ENCODE measurements around the gene ERC1.

ERC1 gene

DNA sequence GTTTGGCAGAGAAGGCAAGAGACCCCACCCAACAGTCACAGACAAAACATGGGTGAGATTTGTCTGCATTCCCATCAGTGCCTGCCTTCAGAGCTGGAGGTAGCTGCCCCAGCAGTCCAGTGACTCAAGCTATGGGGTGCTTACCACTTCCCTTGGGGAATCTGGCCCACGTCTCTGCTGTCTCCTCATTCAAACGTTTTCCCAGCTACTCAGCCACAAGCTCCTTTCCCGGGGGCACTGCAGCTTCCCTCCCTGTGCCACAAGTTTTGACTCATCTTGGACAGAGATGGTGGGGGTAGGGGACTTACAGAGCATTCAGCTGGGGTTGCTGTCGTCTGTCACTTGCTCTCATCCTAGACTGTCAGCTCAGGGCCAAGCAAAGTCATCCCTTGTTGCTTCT, 536.8 kb downstream of the ERC1 start:
- no peak for DNase-seq

DNA sequence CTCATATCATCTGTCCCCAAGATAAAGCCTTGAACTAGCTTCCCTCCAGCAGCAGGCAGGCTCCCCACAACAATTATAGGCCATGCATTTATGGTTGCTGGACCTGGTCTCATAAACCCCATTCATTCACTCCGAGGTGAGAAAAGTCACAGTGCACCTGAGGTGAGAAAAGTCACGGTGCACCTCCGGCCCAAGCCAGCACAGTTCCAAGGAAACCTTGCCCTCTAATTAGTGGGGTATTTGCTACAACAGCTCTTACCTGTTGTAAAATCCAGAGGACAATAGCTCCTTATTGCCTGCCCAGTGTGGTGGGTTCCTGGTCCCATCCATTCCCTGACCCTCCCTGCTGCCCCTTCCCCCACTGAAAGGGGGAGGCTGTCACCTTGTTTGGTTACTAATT, 537.8 kb downstream of the ERC1 start:
- DNase-seq = no peak

DNA sequence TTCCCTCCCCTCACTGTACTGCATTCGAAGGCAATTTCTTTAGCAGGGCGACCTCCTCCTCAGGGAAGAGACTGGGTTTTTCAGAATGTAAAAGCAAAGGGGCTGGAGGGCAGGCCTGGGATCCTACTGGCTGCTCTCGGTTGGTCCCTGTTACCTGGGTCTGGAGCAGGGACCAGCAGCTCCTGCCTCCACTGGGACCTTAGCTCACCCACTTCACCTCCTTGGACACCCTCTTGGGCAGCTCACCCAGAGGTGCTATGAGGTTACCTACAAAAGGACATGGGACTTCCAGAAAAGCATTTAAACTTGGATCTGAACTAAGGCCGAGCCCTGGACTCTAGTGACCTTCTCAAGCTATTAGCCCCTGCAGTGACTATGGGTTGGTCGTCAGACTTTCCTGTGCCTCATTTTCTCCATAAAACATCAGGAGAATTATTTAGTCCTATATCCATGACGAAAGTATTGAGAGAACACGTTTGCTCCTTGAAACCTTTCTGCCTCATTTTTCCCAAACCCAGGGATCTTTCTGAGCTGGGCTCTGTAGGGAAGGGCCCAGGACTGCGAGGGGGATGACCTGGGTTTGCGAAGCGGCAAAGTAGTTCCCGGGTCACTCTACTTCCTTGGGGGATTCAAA, 538.3 kb downstream of the ERC1 start:
- DNase-seq = no peak

DNA sequence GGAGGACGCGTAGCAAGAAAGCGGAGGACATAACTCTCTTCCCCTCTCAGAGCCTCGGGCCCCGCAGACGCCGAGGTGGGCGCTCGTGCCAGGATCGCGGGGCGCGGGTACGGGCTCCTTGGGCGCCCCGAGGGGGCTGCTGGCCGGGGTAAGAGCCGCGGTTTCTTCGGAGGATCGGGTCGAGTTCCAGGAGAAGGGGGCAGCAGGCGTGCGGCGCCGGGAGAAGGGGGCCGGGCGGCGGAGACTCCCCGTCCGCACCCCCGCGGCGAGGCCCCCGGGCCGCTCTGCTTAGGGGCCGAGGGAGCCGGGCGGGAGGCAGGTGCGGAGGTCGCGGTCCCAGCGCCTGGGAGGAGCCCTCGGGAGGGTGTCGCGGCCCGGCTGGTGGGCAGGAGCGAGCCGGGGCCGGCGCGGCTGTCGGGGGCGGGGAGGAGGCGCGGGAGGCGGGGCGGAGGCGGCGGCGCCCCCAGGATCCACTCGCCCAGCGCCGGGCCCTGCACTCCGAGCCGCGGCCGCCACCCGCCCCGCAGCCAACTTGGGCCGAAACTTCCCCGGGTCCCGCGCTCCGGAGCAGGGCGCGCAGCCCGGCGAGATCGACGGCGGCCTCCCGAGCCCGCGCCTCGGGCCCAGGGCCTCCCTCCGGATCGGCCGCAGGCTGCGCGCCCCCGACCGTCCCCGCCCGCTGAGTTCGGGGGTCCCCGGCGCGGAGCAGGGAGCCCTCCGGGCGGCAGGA, 539.0 kb downstream of the ERC1 start:
- no peak for DNase-seq

DNA sequence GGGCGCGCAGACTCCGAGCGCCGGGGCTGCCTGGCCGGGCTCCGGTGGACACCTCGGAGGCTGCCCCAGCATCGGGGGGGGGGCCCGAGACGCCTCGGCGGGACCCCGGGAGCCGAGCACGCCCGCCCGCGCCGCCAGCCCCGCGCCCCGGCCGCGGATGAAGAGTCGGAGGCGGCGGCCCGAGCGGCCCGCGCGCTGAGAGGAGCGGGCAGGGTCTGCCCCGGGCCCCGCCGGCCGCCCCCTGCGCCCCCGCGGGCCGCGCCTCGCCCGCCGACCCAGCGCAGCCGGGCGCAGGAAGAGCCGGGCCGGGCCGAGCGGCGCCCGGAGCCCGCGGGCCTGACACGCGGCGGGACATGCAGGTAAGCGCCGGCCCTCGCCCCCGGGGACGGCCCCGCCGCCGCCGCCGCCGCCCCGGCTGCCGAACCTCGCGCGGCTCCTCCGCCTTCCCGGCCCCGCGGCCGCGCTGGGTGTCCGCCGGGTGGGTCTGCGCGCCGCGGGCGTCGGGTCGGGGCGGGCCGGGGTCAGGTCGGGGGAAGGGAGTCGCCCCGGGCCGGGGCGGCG, 539.6 kb downstream of the ERC1 start:
- no peak for DNase-seq

DNA sequence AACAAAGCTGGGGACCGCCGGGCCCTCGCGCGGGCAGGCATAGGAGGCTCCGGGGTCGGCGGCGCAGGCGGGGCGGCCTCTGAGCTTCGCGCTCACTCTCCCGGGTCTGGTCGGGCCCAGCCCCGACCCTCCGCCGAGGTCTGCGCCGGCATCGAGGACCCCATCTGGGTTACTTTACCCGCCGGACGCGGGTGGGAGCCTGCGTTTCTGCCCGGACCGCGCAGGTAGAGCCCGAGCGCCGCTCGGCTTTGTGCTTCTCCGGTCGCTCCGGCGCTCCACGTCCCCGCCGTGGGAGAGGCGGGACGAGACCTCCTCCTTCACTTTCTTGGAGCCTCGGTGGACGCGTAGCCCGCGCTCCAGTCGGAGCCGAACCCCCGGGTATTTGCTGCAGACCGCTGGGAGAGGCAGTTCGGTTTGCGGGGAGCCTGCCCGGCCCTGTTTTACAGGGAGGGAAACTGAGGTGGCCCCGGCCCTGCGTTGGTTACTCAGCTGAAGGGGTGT, 540.2 kb downstream of the ERC1 start:
- DNase-seq = no peak

DNA sequence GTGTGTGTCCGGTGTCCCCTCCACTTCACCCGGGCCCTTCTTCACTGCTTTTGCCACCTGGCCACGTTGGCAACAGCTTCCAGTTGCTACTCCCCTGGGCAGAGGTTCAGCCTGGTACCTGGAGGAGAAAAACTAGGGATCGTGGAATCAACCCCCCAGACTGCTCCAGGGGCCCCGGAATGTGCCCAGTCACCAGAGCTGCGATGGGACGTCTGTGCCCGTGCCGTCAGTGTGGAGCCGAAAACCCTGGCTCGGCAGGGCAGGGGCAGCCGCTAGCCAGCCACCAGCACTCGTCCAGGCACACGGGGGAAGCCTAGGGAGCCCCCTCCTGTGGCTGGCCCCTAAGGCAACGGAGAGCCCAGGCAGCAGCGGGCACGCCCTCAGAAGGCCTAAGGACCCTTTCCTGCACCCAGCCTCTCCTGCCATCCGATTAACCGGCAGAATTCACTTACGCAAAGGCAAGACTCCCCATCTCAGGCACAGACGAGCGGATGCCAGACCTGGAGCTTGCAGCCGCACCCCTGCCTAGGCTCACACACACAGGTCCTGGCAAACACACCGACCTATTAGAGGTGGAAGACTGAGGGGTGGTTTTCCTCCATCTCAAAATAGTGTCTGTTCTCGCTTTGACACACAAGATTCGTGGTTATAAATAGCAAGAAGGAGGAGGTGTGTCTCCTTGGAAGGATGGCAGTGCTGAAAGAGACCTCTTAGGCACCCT, 540.8 kb downstream of the ERC1 start:
- DNase-seq = no peak

DNA sequence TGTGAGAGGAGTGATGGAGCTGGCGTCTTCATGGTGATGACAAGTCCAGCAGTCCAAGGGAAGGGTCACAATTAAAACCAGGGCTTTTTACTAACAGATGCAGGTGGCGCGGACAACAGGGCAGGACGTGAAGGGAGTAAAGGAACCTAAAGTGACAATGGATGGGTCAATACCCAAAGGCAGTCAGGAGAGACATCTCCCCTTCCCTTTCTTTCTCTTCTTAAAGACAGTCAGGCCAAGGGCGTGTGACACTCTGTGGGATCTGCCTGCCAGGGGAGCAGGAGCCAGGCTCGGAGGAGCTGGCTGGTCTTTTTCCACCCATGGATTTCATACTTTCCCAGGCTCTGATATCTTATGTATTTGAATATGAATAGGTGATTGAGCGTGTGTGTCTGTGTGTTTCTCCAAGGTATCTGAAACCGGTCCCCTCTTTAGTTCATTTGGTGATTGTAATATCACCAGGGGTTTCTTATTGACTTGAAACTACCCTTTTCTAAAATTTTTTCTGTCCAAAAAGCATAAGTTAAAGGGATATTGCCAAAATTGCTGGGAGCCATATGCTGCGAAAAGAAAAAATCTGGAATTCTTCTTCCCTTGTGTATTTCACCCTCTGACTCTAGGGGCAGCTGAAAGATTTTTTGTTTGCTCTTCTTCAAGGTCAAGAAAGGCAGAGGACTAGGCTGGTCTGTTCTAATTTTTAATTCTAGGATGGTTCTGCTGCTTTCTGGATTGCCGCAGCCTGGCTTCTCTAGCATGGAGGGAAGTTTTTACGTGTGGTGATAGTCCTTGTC, 541.5 kb downstream of the ERC1 start:
- no peak for DNase-seq

DNA sequence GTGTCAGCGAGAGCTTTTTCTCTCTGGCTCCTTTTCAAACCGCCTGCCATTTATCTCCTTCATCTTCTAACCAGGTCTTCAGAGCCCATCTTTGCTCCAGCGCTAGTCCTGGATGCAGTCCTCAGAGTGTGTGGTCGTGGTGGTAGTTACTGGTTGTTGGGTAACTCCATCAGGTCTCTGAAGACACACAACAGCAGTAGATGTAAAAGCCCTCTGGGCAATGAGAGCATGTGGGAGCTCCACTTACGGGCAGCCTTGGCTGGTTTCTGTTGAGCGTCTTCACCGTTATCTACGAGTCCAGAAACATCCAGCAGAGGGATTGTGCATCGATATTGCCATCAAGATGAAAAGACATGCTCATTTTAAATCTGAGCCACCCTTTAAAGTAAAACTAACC, 542.2 kb downstream of the ERC1 start:
- DNase-seq = no peak

DNA sequence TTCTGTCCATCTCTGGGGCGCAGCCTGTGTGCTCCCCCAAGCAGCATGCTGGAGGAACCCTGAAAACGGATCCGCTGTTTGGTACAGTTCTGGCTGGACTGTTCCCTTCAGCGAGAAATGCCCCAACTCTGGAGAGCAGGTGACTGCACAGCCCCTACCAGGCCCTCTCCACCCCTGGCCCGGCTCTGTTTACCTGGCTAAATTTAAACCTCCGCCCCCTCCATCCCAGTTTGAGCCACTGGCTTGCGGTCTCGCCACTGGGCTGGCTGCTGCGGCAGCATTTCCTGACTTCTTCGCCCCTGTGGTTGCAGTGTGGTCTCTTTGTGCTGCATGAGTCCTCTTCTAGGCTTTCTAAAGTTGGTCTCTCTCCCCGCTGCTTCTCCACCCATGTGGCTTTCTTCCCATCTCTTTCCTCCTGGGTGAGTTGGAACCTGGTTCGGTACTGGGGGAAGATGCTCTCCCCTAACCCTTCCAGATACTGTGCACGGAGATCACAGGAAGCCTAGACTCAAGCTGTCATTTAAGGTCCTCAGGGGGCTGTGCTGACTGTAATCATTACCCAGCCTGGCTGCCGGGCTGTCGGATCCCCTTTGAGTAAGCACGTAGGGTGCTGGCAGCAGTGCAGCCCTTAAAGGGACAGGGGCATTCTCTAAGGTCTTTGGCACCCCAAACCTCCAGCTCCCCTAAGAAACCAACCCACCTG, 542.7 kb downstream of the ERC1 start:
- DNase-seq = no peak

DNA sequence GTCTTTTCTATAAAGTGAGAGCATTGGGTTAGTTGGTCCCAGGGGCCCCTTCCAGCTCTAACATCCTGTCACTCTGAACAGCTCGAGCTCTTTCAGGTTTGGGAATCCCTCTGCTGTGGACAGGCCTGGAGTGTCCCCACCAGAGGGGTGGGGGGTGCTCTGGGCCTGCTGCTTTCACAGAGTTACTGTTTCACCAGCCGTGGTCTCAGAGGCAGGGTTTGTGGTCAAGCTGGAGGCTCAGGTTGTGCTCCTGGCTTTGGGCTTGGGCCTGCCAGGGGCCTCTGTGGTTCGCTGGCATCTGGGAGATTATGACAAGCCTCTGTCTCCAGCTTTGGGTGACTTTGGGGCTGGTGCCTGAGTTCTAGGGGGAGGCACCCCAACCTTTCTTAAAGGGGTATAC, 543.7 kb downstream of the ERC1 start:
- DNase-seq = no peak

DNA sequence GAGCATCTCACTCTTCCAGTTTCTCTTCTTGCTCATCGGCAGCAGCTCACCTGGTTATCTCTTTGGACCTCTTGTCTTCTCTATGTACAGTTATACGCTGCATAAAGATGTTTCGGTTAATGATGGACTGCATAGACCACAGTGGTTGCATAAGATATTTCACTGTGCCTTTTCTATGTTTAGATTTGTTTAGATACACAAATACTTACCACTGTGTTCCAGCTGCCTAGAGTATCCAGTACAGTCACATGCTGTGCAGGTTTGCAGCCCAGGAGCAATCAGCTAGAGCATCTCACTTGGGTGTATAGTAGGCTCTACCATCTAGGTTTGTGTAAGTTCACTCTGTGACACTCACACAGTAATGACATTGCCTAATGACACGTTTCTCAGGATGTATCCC, 545.8 kb downstream of the ERC1 start:
- DNase-seq = no peak

DNA sequence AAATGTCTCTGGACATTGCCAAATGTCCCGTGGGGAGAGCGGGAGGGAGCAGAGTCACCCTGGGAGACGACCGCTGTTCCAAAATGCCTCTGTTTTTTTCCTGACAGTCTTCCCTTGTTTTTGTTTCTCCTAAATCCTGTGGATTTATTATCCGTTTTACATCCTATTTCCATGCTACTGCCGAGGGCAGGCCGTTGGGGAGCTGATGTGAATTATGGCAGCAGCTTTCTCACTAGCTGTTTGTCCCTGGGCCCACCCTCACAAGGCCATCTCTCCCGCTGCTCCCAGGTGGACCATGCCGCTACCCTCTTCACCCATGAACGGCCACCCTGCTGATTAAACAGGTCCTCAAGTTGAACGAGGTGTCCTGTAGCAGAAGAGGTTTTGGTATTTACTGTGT, 548.1 kb downstream of the ERC1 start:
- no peak for DNase-seq

DNA sequence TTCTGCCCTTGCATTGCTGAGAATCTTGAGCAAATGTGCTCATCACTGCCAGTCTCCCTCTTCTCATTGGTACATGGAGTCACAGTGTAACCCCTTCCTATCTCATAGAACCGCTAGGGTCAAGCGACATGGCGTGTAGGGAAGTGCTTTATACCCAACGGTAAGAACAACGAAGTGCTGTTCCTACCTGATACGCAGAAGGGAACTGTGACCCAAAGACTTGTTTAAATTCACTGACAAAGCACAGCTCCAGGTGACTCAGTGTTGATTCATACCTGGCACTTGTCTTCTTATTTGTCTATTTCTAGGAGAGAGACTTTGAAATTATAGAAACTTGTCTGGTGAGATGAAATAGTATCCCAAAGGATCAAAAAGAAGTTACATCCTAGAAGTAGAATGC, 549.7 kb downstream of the ERC1 start:
- no peak for DNase-seq

DNA sequence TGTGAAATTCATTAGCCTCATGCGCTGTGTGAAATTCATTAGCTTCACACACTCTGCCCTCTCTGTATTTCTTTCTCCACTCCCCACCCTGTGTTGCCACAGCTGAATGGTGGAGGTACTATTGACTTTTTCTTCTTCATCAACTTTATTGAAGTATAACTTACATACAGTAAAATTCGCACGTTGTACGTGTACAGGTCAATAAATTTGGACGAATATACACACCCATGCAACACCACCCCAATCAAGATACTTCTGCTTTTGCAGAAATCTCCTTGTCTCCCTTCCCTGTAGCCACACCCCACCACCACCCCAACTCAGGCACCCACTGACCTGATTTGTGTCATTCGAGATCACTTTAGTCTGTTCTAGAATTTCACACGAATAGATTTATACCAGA, 551.6 kb downstream of the ERC1 start:
- DNase-seq = no peak

DNA sequence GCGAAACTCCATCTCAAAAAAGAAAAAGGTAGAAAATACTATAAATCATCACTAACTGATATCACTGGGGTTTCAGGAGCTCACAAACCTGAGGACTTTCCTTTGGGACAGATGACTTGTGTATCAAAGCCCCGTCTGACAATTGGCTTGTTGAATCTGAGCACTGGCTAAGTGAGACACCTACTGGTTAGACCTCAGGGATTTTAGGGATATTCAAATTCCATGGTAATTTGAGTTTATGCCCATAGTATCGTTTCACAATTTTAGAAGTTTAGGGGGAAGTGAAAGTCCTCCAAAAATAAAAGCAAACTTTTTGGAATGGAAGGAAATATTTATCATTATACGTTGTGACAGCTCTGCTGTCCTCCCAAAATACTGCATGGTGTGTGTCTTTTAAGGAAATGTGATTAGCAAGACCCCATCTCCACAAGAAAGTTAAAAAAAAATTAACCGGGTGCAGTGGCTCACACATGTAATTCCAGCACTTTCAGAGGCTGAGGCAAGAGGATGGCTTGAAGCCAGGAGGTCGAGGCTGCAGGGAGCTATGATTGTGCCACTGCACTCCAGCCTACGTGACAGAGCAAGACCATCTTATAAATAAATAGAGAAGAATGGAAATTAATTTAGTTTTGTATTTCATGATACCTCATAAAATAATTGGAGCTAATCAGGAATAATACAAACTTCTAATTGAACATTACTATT, 554.1 kb downstream of the ERC1 start:
- peak; percentile 49 for DNase-seq

All from NCI-H1694 treated with DMSO at 0.1 percent for 48 hours (cell line).